Testis (tissue), 3 donors: Measurements from ENCODE around the gene CSN3. TPM values are rescaled to one million over a fixed set of nuclear protein-coding genes. Genes with fewer than 3 reads are reported as not detected.

Experiments
- DNase-seq: peaks from one replicate; pipeline ENCODE4 v3.0.0-alpha.2; 2019
- H3K27ac ChIP-seq, 2 donors: fragments of 200-600 bp; sonication (generic); one replicate each; pipeline ENCODE4 v1.5.1; 2019
- H3K27me3 ChIP-seq: fragments of 200-600 bp; sonication (generic); one replicate; pipeline ENCODE4 v1.5.1; 2019
- H3K36me3 ChIP-seq: fragments of 200-600 bp; sonication (generic); one replicate; pipeline ENCODE4 v1.5.1; 2017; ENCODE audit warnings: low read depth; ENCODE audit errors: missing control alignments
- H3K4me1 ChIP-seq: fragments of 200-600 bp; sonication (generic); one replicate; pipeline ENCODE4 v1.5.1; 2019
- H3K4me3 ChIP-seq, 2 donors: fragments of 200-600 bp; sonication (generic); one replicate each; pipeline ENCODE4 v1.5.1; 2017 to 2019
- H3K9me3 ChIP-seq: fragments of 200-600 bp; sonication (generic); one replicate; pipeline ENCODE4 v1.5.1; 2017
- CTCF ChIP-seq, 3 experiments: fragments of 450-650 bp in 2 of 3; fragments of 200-600 bp in 1 of 3; sonication (generic) in 1 of 3; IDR thresholded peaks; one replicate each; pipeline ENCODE4 v1.5.1; 2016 to 2019; ENCODE audit warnings: antibody characterized with exemption in 3 of 3, mild to moderate bottlenecking in 2 of 3, moderate library complexity in 1 of 3
- POLR2A ChIP-seq: fragments of 450-650 bp; IDR thresholded peaks from one replicate; pipeline ENCODE4 v1.6.1; 2017; ENCODE audit warnings: antibody characterized with exemption, mild to moderate bottlenecking, moderate library complexity
- WGBS, 2 donors: methylation state at CpG; one replicate each; pipeline ENCODE4 v1.1.5; 2018; 5-methylcytosine and 5-hydroxymethylcytosine counted together
- intact Hi-C: fragments of 100-400 bp; cut with DNase I; formaldehyde crosslinking; loops from one replicate; pipeline ENCODE4 v1.15.1; 2023; ENCODE audit warnings: low total_unique reads
- polyA plus RNA-seq: library from polyadenylated mRNA; stranded (reverse); fragments of 350-450 nt; fragmentation: Illumina TruSeq; extraction: RNeasy Lipid Tissue Mini Kit (QIAGEN cat#74804); gene quantifications from one replicate; pipeline ENCODE4 v1.2.3, GENCODE V29; 2014; ENCODE audit warnings: low read depth, low replicate concordance; ENCODE audit not compliant: insufficient read depth
- total RNA-seq, 2 donors: library from RNA; depleted of rRNA; stranded (reverse); fragments of >200 nt; gene quantifications; one replicate each; pipeline ENCODE4 v1.2.3, GENCODE V29; 2016

The CSN3 gene
- total and polyA plus RNA-seq, 3 donors from 2014 or later = 0.37 TPM; not detected in 2

- no peak for TF ChIP-seq CTCF (IDR thresholded peaks at IDR 0.05)
- TF ChIP-seq POLR2A = no peak
- Histone ChIP-seq H3K4me1 (no peaks in the 10 kb centered on the region), H3K4me3 (no peak overlapping the region), H3K27me3 (no peaks in the 10 kb centered on the region), H3K36me3 (no peaks in the 10 kb centered on the region), H3K9me3 (no peaks in the 10 kb centered on the region), H3K27ac (no peak overlapping the region)
- WGBS, 2 donors = 84 to 90% methylated on average over 3 of the region's 3 CpGs
- intact Hi-C loops = no loop called here
- DNase-seq = no peak
Observed at GRCh38 chr4:70251250-70251944, 9.0 kb downstream of the CSN3 start.

- Histone ChIP-seq H3K4me3 (no peak overlapping the region), H3K36me3 (no peaks in the 10 kb centered on the region), H3K4me1 (no peaks in the 10 kb centered on the region), H3K27me3 (no peaks in the 10 kb centered on the region), H3K9me3 (no peaks in the 10 kb centered on the region), H3K27ac (no peak overlapping the region)
- WGBS, 2 donors = 52 to 62% methylated on average over 1 of the region's 1 CpG
- TF ChIP-seq POLR2A = no peak
- no peak for TF ChIP-seq CTCF (IDR thresholded peaks at IDR 0.05)
- DNase-seq = no peak
- intact Hi-C loops = no loop called here
Observed at GRCh38 chr4:70251945-70252277, 9.5 kb downstream of the CSN3 start.

- Histone ChIP-seq H3K27ac (no peak overlapping the region), H3K9me3 (no peaks in the 10 kb centered on the region), H3K36me3 (no peaks in the 10 kb centered on the region), H3K27me3 (no peaks in the 10 kb centered on the region), H3K4me3 (no peak overlapping the region), H3K4me1 (no peaks in the 10 kb centered on the region)
- intact Hi-C loops = no loop called here
- no peak for DNase-seq
- WGBS, 2 donors = 0 to 7% methylated on average over 1 of the region's 1 CpG
- TF ChIP-seq CTCF (IDR thresholded peaks at IDR 0.05) (no peak), POLR2A (no peak)
Observed at GRCh38 chr4:70269674-70270073, 27.3 kb downstream of the CSN3 start.

GRCh38 chr4:70277121-70277520 is 34.7 kb downstream of the CSN3 start:
- no peak overlapping the region for H3K4me3 ChIP-seq
- H3K27ac ChIP-seq = no peak overlapping the region
- 87 to 88% methylated on average over 2 of the region's 2 CpGs for WGBS, 2 donors
- no peak for DNase-seq
- no peaks in the 10 kb centered on the region for H3K27me3 ChIP-seq
- H3K4me1 ChIP-seq = no peaks in the 10 kb centered on the region
- no peaks in the 10 kb centered on the region for H3K36me3 ChIP-seq
- H3K9me3 ChIP-seq = no peaks in the 10 kb centered on the region
- intact Hi-C loops = no loop called here
- TF ChIP-seq POLR2A (no peak), CTCF (IDR thresholded peaks at IDR 0.05) (no peak)

DNA sequence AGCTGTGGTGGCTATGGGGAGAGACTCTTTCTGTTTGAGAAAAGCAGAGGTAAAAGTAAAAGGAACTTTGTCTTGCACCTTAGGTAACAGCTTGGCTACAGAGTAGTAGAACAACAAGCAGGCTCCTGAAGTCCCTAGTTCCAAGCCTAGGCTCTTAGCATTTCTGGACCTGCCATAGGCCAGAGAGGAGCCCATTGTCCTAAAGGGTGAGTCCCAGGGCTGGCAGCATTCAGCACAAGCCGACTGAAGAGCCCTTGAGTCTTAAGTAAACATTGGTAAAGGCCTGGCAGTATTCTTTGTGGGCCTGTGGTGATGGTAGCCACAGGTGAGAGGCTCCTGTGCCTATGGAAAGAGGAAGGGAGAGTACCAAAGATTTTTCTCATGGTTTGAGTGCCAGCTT is 38.2 kb downstream of the CSN3 start:
- Histone ChIP-seq H3K27ac (no peak overlapping the region), H3K9me3 (no peaks in the 10 kb centered on the region), H3K4me3 (no peak overlapping the region), H3K4me1 (no peaks in the 10 kb centered on the region), H3K36me3 (no peaks in the 10 kb centered on the region), H3K27me3 (no peaks in the 10 kb centered on the region)
- TF ChIP-seq POLR2A (no peak), CTCF (IDR thresholded peaks at IDR 0.05) (no peak)
- DNase-seq = no peak
- intact Hi-C loops = no loop called here
- 67 to 93% methylated on average over 1 of the region's 1 CpG for WGBS, 2 donors
